ENCODE data around the gene PDCD6IP.

DNA sequence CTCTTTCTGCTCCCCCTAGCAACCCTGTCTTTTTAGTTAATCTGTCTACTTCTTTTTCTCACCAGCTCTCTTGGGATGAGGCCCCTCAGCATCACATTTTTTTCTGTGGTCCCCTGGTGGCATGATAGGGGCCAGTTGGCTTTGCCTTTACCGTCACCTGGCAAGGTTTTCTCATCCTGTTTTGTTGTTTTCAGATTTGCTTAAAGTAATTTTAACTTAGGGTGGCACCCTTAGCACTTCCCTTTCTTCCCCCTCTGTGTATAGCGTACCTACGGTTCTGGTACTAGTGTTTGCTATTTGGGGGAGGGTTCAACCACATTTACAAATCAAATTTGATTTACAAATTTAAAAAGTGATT lies 35.6 kb downstream of the PDCD6IP start:
- TF ChIP-seq CTCF (IDR thresholded peaks at IDR 0.05) = no peak
- TF ChIP-seq POLR2A (IDR thresholded peaks at IDR 0.05) = no peak

Data from breast epithelium (tissue), 3 donors.